Panc1 (cell line): ENCODE data around the gene TFB2M. TPM values are rescaled to one million over a fixed set of nuclear protein-coding genes. Genes with fewer than 3 reads are reported as not detected.

ENCODE experiments used
- ATAC-seq: fragments of 200-7000 bp; cut with Tn5 transposase; 2 replicates; pipeline ENCODE4 v1.9.1; 2020; ENCODE audit warnings: mild to moderate bottlenecking, moderate library complexity
- BruUV-seq: library from RNA; stranded (reverse); fragments of 400-500 nt; replicated peaks from 2 replicates; lab custom pipeline; 2021; lab: Mats Ljungman, UMichigan
- CTCF ChIA-PET: fragments of 300-600 bp; sonication (Branson Sonifier 250); formaldehyde crosslinking; loops from one replicate; lab custom pipeline; 2022; ENCODE audit warnings: antibody characterized with exemption; lab: Charles Lee
- POLR2A ChIA-PET: fragments of 300-600 bp; sonication (Branson Sonifier 250); formaldehyde crosslinking; loops from one replicate; lab custom pipeline; 2022; ENCODE audit warnings: antibody characterized with exemption; lab: Charles Lee
- DNase-seq: peaks from one replicate; pipeline ENCODE4 v3.0.0-alpha.2; 2010; ENCODE audit warnings: low read depth, low spot score
- H3K27ac ChIP-seq: 2 replicates; pipeline ENCODE4 v1.5.1; 2011; ENCODE audit warnings: mild to moderate bottlenecking, low read length, inconsistent platforms
- H3K27me3 ChIP-seq: fragments of 200-500 bp; sonication (Bioruptor generic); 2 replicates; pipeline ENCODE4 v1.6.0; 2014; ENCODE audit warnings: low read length, inconsistent platforms; ENCODE audit not compliant: control insufficient read depth, insufficient read depth
- H3K36me3 ChIP-seq: fragments of 200-500 bp; sonication (Bioruptor generic); 2 replicates; pipeline ENCODE4 v1.5.1; 2014; ENCODE audit warnings: inconsistent platforms, mild to moderate bottlenecking, low read length, moderate library complexity; ENCODE audit not compliant: control insufficient read depth, insufficient read depth
- H3K4me1 ChIP-seq: 2 replicates; pipeline ENCODE4 v1.5.1; 2011; ENCODE audit warnings: inconsistent platforms, mild to moderate bottlenecking, low read length, moderate library complexity; ENCODE audit not compliant: control insufficient read depth, insufficient read depth
- H3K4me3 ChIP-seq, 2 experiments: 2 replicates each; pipeline ENCODE4 v1.5.1; 2011 to 2012; ENCODE audit warnings: low read depth in 2 of 2, low read length in 2 of 2, mild to moderate bottlenecking in 2 of 2, inconsistent platforms in 1 of 2, moderate library complexity in 1 of 2
- H3K9me3 ChIP-seq: fragments of 200-500 bp; sonication (Bioruptor generic); 2 replicates; pipeline ENCODE4 v1.5.1; 2014; ENCODE audit warnings: low read depth, mild to moderate bottlenecking, inconsistent platforms, low read length, moderate library complexity; ENCODE audit not compliant: control insufficient read depth, insufficient read depth
- CTCF ChIP-seq: fragments of 450-650 bp; IDR thresholded peaks from 2 replicates; pipeline ENCODE4 v1.5.1; 2017; ENCODE audit warnings: mild to moderate bottlenecking
- POLR2AphosphoS5 ChIP-seq: IDR thresholded peaks from 2 replicates; pipeline ENCODE4 v1.6.1; 2012; ENCODE audit warnings: mild to moderate bottlenecking, low read depth, low read length, moderate library complexity
- REST ChIP-seq, 2 experiments: IDR thresholded peaks; 2 replicates each; pipeline ENCODE4 v1.6.1; 2011 to 2012; ENCODE audit warnings: low read depth in 2 of 2, control low read depth in 1 of 2, low read length in 1 of 2, mild to moderate bottlenecking in 1 of 2, moderate library complexity in 1 of 2; ENCODE audit not compliant: insufficient read depth in 1 of 2
- SIN3A ChIP-seq: IDR thresholded peaks from 2 replicates; pipeline ENCODE4 v1.6.1; 2012; ENCODE audit warnings: low read depth, mild to moderate bottlenecking, low read length, moderate library complexity, borderline replicate concordance; ENCODE audit not compliant: insufficient read depth
- TCF7L2 ChIP-seq: IDR thresholded peaks from 2 replicates; pipeline ENCODE4 v1.6.1; 2011; ENCODE audit warnings: mild to moderate bottlenecking, low read depth, low read length, inconsistent platforms
- in situ Hi-C: cut with HindIII; loops from 2 replicates; pipeline ENCODE4 v1.10.0; 2016; ENCODE audit warnings: low sequenced_read_pairs, low pct_unique_long_range_greater_than_20kb
- intact Hi-C: fragments of 100-400 bp; cut with micrococcal nuclease; formaldehyde crosslinking; loops from one replicate; pipeline ENCODE4 v1.10.0; 2022; ENCODE audit not compliant: unreplicated experiment
- total RNA-seq: library from RNA; stranded (reverse); gene quantifications from one replicate; pipeline ENCODE4 v1.2.1, GENCODE V29; 2021; ENCODE audit not compliant: unreplicated experiment

TFB2M gene
- total RNA-seq, 1 experiment from 2014 or later: 21.0 TPM

GRCh38 chr1:246573491-246573890, 7.4 kb upstream of the TFB2M start:
- H3K36me3 ChIP-seq: no peaks in the 10 kb centered on the region

GRCh38 chr1:246572785-246573184, 6.7 kb upstream of the TFB2M start:
- CTCF ChIA-PET: no interaction called here
- intact Hi-C loops (no loop called here), in situ Hi-C loops (no loop called here)
- Histone ChIP-seq H3K4me1 (peaks cover 28% of the 10 kb centered on the region), H3K9me3 (no peaks in the 10 kb centered on the region), H3K36me3 (no peaks in the 10 kb centered on the region), H3K4me3 (no peak overlapping the region), H3K27me3 (no peaks in the 10 kb centered on the region), H3K27ac (no peak overlapping the region)
- no TSS peak for BruUV-seq
- no peak for TF ChIP-seq SIN3A
- TF ChIP-seq CTCF: no peak
- TF ChIP-seq POLR2AphosphoS5: no peak
- TF ChIP-seq TCF7L2: no peak
- no peak for TF ChIP-seq REST (IDR thresholded peaks at IDR 0.05; ENCODE audit: insufficient read depth in 1 of 2, low read depth in 2 of 2, low read length in 1 of 2)
- POLR2A ChIA-PET: interaction anchor here (0.5 to 1.3 kb wide), 2 partner anchors 69 to 72 kb away, joined by 4 to 7 read pairs; no protein-coding TSS in a partner anchor
- DNase-seq: no peak
- ATAC-seq: no peak

More at GRCh38 chr1:246573491-246573890, 7.4 kb upstream of the TFB2M start:
- DNase-seq (no peak), ATAC-seq (peak; percentile 58; the same call in 1 of the 2 replicates)
- in situ Hi-C loops: no loop called here
- TF ChIP-seq POLR2AphosphoS5: no peak
- no peak for TF ChIP-seq CTCF
- TF ChIP-seq TCF7L2: no peak
- TF ChIP-seq REST (IDR thresholded peaks at IDR 0.05; ENCODE audit: insufficient read depth in 1 of 2, low read depth in 2 of 2, low read length in 1 of 2): no peak
- BruUV-seq: no TSS peak
- POLR2A ChIA-PET: interaction anchor here (1.3 kb wide), 1 partner anchor 69 kb away, joined by 4 read pairs; no protein-coding TSS in a partner anchor
- Histone ChIP-seq H3K27ac (no peak overlapping the region), H3K4me3 (no peak overlapping the region), H3K27me3 (no peaks in the 10 kb centered on the region), H3K9me3 (no peaks in the 10 kb centered on the region), H3K4me1 (peaks cover 23% of the 10 kb centered on the region)
- CTCF ChIA-PET: interaction anchor here (0.5 kb wide), 1 partner anchor 98 kb away, joined by 6 read pairs; no protein-coding TSS in a partner anchor
- intact Hi-C loops: no loop called here
